WI38 (cell line): ENCODE data around the gene ETFB.

Experiments used
- H3K4me3 ChIP-seq: 2 replicates; pipeline ENCODE4 v1.5.1; 2011; ENCODE audit warnings: low read depth, mild to moderate bottlenecking, control low read depth, low read length
- CTCF ChIP-seq: IDR thresholded peaks from 2 replicates; pipeline ENCODE4 v1.5.1; 2012; ENCODE audit warnings: low read depth, mild to moderate bottlenecking, control low read depth, low read length

Gene ETFB

GRCh38 chr19:51297406-51297805 is 68.8 kb downstream of the ETFB start:
- H3K4me3 ChIP-seq = no peak overlapping the region
- no peak for TF ChIP-seq CTCF

- H3K4me3 ChIP-seq = no peak overlapping the region
- TF ChIP-seq CTCF = no peak
Measured at GRCh38 chr19:51296336-51297093, 69.7 kb downstream of the ETFB start.

GRCh38 chr19:51295382-51296126 is 70.6 kb downstream of the ETFB start:
- no peak for TF ChIP-seq CTCF
- H3K4me3 ChIP-seq = no peak overlapping the region
